KMS-11 (cell line): Measurements from ENCODE around the gene VARS2.

Experiments used
- H2AFZ ChIP-seq: fragments of 200-600 bp; sonication (generic); 2 replicates; pipeline ENCODE4 v1.6.1; 2016; ENCODE audit warnings: antibody characterized with exemption, mixed run types, low read depth
- H3K27ac ChIP-seq: fragments of 200-600 bp; sonication (generic); 2 replicates; pipeline ENCODE4 v1.6.1; 2016; ENCODE audit warnings: mild to moderate bottlenecking, mixed run types
- H3K27me3 ChIP-seq: fragments of 200-600 bp; sonication (generic); 2 replicates; pipeline ENCODE4 v1.6.1; 2017; ENCODE audit warnings: mild to moderate bottlenecking, low read depth, mixed run types, moderate library complexity; ENCODE audit not compliant: insufficient read depth
- H3K36me3 ChIP-seq: fragments of 200-600 bp; sonication (generic); 2 replicates; pipeline ENCODE4 v1.6.1; 2017; ENCODE audit warnings: mild to moderate bottlenecking, mixed run types; ENCODE audit not compliant: insufficient read depth
- H3K4me1 ChIP-seq: fragments of 200-600 bp; sonication (generic); 2 replicates; pipeline ENCODE4 v1.6.1; 2016; ENCODE audit warnings: mild to moderate bottlenecking, low read depth, mixed run types; ENCODE audit not compliant: poor library complexity, severe bottlenecking
- H3K4me2 ChIP-seq: fragments of 200-600 bp; sonication (generic); 2 replicates; pipeline ENCODE4 v1.7.0; 2016; ENCODE audit warnings: mild to moderate bottlenecking, mixed run types
- H3K4me3 ChIP-seq: fragments of 200-600 bp; sonication (generic); IDR thresholded peaks from 2 replicates; pipeline ENCODE4 v1.6.1; 2017; ENCODE audit warnings: low read depth, low read length, mixed read lengths; ENCODE audit not compliant: insufficient read depth
- H3K79me2 ChIP-seq: fragments of 200-600 bp; sonication (generic); 2 replicates; pipeline ENCODE4 v1.6.1; 2016; ENCODE audit warnings: low read depth, mixed run types; ENCODE audit not compliant: insufficient read depth
- H3K9ac ChIP-seq: fragments of 200-600 bp; sonication (generic); 2 replicates; pipeline ENCODE4 v1.6.1; 2016; ENCODE audit warnings: mild to moderate bottlenecking, mixed run types
- H4K20me1 ChIP-seq: fragments of 200-600 bp; sonication (generic); 2 replicates; pipeline ENCODE4 v1.6.1; 2016; ENCODE audit warnings: mild to moderate bottlenecking, mixed run types; ENCODE audit not compliant: insufficient read depth
- CTCF ChIP-seq: fragments of 200-600 bp; sonication (generic); conservative IDR thresholded peaks from 2 replicates; pipeline ENCODE4 v1.6.1; 2017; ENCODE audit warnings: low read depth, mild to moderate bottlenecking, antibody characterized with exemption, low read length, moderate library complexity, mixed read lengths

VARS2 gene

GRCh38 chr6:30912746-30913520 lies 1.1 kb upstream of the VARS2 start:
- Histone ChIP-seq H3K79me2 (peaks cover 5% of the 10 kb centered on the region; the same call in 1 of the 2 replicates), H3K9ac (no peak overlapping the region), H3K27me3 (no peaks in the 10 kb centered on the region), H4K20me1 (no peaks in the 10 kb centered on the region), H3K27ac (no peak overlapping the region), H3K4me2 (no peak overlapping the region), H3K4me3 (no peak overlapping the region), H2AFZ (no peak overlapping the region), H3K4me1 (peaks cover 26% of the 10 kb centered on the region), H3K36me3 (no peaks in the 10 kb centered on the region)
- TF ChIP-seq CTCF: no peak

DNA sequence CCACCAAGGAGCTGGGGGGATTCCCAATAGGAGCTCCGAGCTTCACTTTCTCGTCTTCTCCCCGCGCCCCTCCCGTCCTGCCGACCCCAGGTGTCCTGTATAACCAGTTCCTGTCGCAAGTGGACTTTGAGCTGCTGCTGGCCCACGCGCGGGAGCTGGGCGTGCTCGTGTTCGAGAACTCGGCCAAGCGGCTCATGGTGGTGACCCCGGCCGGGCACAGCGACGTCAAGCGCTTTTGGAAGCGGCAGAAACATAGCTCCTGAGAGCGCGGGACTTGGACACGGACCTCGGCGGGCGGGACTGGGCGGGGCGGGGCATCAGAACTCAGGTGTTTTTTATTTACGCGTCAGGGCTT lies 340 bp upstream of the VARS2 start:
- Histone ChIP-seq H3K27ac (no peak overlapping the region), H4K20me1 (no peaks in the 10 kb centered on the region), H3K36me3 (no peaks in the 10 kb centered on the region), H3K9ac (no peak overlapping the region), H2AFZ (peak overlapping the region; percentile 70), H3K4me2 (peak overlapping the region; percentile 98), H3K4me3 (no peak overlapping the region), H3K79me2 (peaks cover 3% of the 10 kb centered on the region; the same call in 1 of the 2 replicates), H3K4me1 (peaks cover 24% of the 10 kb centered on the region), H3K27me3 (no peaks in the 10 kb centered on the region)
- TF ChIP-seq CTCF: no peak

GRCh38 chr6:30914854-30915590 lies 984 bp downstream of the VARS2 start:
- Histone ChIP-seq H3K9ac (peak overlapping the region; percentile 72), H3K4me2 (peak overlapping the region; percentile 98), H3K36me3 (no peaks in the 10 kb centered on the region), H3K79me2 (no peaks in the 10 kb centered on the region), H3K27ac (peak overlapping the region; percentile 43), H4K20me1 (no peaks in the 10 kb centered on the region), H2AFZ (peak overlapping the region; percentile 70), H3K27me3 (no peaks in the 10 kb centered on the region), H3K4me1 (peaks cover 17% of the 10 kb centered on the region), H3K4me3 (peak overlapping the region; percentile 40)
- no peak for TF ChIP-seq CTCF

DNA sequence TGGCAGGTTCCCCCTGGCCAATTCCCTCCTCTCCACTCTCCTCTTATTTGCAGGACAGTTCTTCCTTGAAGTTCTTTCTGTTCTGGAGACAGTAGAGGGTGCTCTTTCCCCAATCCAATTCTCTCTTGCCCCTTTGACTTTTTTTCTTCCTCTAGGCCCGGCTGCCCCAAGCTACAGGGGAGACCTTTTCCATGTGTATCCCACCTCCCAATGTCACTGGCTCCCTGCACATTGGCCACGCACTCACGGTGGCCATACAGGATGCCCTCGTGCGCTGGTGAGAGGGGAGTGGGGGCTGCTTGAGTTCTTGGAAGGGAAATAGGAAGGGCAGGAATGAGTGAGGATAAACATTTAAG lies 1.5 kb downstream of the VARS2 start:
- Histone ChIP-seq H3K36me3 (no peaks in the 10 kb centered on the region), H2AFZ (peak overlapping the region; percentile 70; the same call in 1 of the 2 replicates), H3K4me2 (peak overlapping the region; percentile 98; the same call in 1 of the 2 replicates), H3K4me1 (peaks cover 17% of the 10 kb centered on the region), H3K79me2 (no peaks in the 10 kb centered on the region), H3K4me3 (no peak overlapping the region), H3K9ac (no peak overlapping the region), H3K27me3 (no peaks in the 10 kb centered on the region), H4K20me1 (no peaks in the 10 kb centered on the region), H3K27ac (no peak overlapping the region)
- peak; percentile 79 for TF ChIP-seq CTCF
